Common myeloid progenitor, CD34-positive (primary cell): ENCODE results near the gene EHD1.

Experiments used
- CTCF ChIA-PET: fragments of 350-600 bp; sonication (Branson Sonifier 250); formaldehyde crosslinking; loops from one replicate; lab custom pipeline; 2021; ENCODE audit warnings: antibody characterized with exemption; lab: Charles Lee
- POLR2A ChIA-PET: fragments of 350-600 bp; sonication (Branson Sonifier 250); formaldehyde crosslinking; loops from one replicate; lab custom pipeline; 2021; ENCODE audit warnings: antibody characterized with exemption; lab: Charles Lee
- DNase-seq, 3 donors: peaks; one replicate each; pipeline versions ENCODE4 v3.0.0 to v3.0.0-alpha.2; 2013
- H3K27ac ChIP-seq, 2 experiments: 1 replicate in 1 of 2; 2 replicates in 1 of 2; pipeline ENCODE4 v1.7.0; 2013; ENCODE audit warnings: inconsistent platforms in 2 of 2, low read length in 2 of 2, mild to moderate bottlenecking in 2 of 2, low read depth in 1 of 2, moderate library complexity in 1 of 2; ENCODE audit not compliant: severe bottlenecking in 2 of 2, insufficient read depth in 1 of 2, poor library complexity in 1 of 2
- H3K27me3 ChIP-seq, 5 experiments: replicated peaks in 2 of 5; 1 replicate in 3 of 5; 2 replicates in 2 of 5; pipeline versions ENCODE4 v1.6.1 to v1.7.0; 2013; ENCODE audit warnings: low read length in 4 of 5, mild to moderate bottlenecking in 2 of 5, moderate library complexity in 2 of 5, inconsistent platforms in 1 of 5; ENCODE audit not compliant: insufficient read depth in 5 of 5, control insufficient read depth in 4 of 5
- H3K36me3 ChIP-seq, 4 experiments: 1 replicate in 2 of 4; 2 replicates in 2 of 4; pipeline versions ENCODE4 v1.6.1 to v1.7.0; 2013; ENCODE audit warnings: low read length in 3 of 4, control low read depth in 1 of 4, mild to moderate bottlenecking in 1 of 4; ENCODE audit not compliant: control insufficient read depth in 4 of 4, insufficient read depth in 4 of 4
- H3K4me1 ChIP-seq, 4 experiments: 1 replicate in 3 of 4; 2 replicates in 1 of 4; pipeline versions ENCODE4 v1.6.1 to v1.7.1; 2013; ENCODE audit warnings: low read length in 3 of 4, mild to moderate bottlenecking in 3 of 4, control low read depth in 1 of 4, inconsistent platforms in 1 of 4, moderate library complexity in 1 of 4; ENCODE audit not compliant: control insufficient read depth in 4 of 4, insufficient read depth in 4 of 4; ENCODE audit errors: control extremely low read depth in 1 of 4
- H3K4me3 ChIP-seq, 7 experiments: 1 replicate in 4 of 7; 2 replicates in 3 of 7; pipeline versions ENCODE4 v1.5.1 to v1.7.0; 2013; ENCODE audit warnings: mild to moderate bottlenecking in 7 of 7, low read length in 6 of 7, moderate library complexity in 6 of 7, inconsistent platforms in 2 of 7, low read depth in 2 of 7, control low read depth in 1 of 7; ENCODE audit not compliant: insufficient read depth in 4 of 7, control insufficient read depth in 1 of 7; ENCODE audit errors: extremely low read depth in 1 of 7
- H3K9me3 ChIP-seq, 5 experiments: 1 replicate in 4 of 5; 2 replicates in 1 of 5; pipeline versions ENCODE4 v1.6.1 to v1.7.1; 2013; ENCODE audit warnings: low read length in 4 of 5, mild to moderate bottlenecking in 2 of 5, inconsistent platforms in 1 of 5, low read depth in 1 of 5, moderate library complexity in 1 of 5; ENCODE audit not compliant: control insufficient read depth in 4 of 5, insufficient read depth in 2 of 5; ENCODE audit errors: control extremely low read depth in 1 of 5
- WGBS: methylation state at CpG from one replicate; pipeline ENCODE4 v1.1.5; 2013; ENCODE audit not compliant: insufficient coverage; 5-methylcytosine and 5-hydroxymethylcytosine counted together

The EHD1 gene

DNA sequence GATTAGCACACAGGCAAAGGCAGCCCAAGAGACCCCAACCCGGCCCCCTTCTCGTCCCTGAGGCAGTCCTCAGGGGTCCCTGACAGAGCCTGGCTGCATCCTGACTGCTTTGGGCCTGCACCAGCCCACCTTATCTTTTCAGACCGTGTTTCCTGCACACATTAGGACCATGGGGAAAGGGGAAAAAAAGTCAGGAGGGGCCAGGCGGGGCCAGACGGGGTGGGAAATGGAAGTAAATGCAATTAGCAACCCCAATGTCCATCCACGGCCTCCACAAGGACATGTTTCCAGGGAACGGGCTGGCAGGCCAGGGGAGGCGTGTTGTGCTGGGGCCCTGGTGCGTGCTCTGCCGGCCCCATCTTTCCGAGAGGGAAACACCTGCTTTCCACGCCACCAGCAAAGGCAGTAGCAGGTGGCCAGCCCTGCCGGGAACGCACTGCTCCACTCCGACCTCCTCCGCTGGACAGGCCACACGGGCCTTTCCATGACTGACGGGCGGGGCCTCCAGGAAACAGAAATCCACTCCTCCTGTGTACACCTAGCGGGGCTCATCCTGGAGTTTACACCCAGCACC, 7.4 kb downstream of the EHD1 start:
- ChIA-PET POLR2A (interaction anchor here (1.4 kb wide), 1 partner anchor 8 kb away, joined by 5 read pairs; the partner anchor contains the start of gene EHD1), CTCF (interaction anchor here (1.1 to 33.3 kb wide), 5 partner anchors 9 to 42 kb away, joined by 3 to 1071 read pairs (median 7); partner anchors contain the start of genes CDC42BPG and EHD1)
- Histone ChIP-seq H3K36me3 (peaks cover 0 to 63% (median 22%) of the 10 kb centered on the region in 4 experiments), H3K27me3 (no peaks in the 10 kb centered on the region), H3K4me1 (peaks cover under 1 to 38% (median 34%) of the 10 kb centered on the region in 4 experiments), H3K27ac (peak overlapping the region in 1 of 2 experiments; percentile 71), H3K4me3 (peak overlapping the region in 3 of 7 experiments; percentile 10 to 58 (median 50)), H3K9me3 (no peaks in the 10 kb centered on the region)
- WGBS: 40% methylated on average over 14 of the region's 20 CpGs
- no peak for DNase-seq

DNA sequence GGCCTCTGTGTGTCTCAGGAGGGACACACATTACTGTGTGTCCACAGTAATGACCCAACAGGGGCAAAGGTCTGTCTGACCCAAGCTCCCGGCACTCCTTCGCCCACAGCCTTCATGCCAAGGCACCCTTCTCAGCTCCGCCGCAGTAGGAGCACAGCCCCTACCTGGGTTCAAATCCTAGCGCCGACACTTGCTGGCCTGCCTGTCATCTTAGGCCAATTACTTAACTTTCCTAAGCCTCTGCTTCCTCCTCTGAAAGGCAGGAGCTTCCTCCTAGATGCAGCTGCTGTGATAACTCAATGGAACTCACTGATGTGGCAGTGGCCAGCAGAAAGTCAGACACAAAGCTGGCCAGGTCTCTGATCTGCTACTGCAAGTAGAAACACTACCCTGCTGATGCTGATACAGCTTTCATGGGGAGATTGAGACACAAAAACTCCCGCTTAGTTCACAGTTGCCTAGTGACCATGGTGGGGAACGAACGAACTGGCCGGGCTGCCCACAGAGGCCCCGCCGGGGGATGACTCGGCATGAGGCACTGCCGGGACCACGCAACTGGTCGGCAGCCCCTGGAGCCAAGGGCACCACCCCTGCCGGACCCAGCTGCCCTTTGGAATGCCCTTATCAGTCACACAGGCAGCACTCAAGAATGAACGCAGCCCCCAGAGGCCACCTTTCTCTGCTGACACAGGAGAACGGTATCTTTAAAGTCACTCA, 8.1 kb downstream of the EHD1 start:
- Histone ChIP-seq H3K27me3 (no peaks in the 10 kb centered on the region), H3K4me1 (peaks cover 2 to 35% (median 31%) of the 10 kb centered on the region in 4 experiments), H3K36me3 (peaks cover 0 to 62% (median 22%) of the 10 kb centered on the region in 4 experiments), H3K9me3 (no peaks in the 10 kb centered on the region), H3K27ac (peak overlapping the region in 1 of 2 experiments; percentile 71), H3K4me3 (peak overlapping the region in 3 of 7 experiments; percentile 10 to 58 (median 50))
- peak in 2 of 3 donors; percentile 57 to 64 for DNase-seq
- POLR2A ChIA-PET: interaction anchor here (0.7 to 1.4 kb wide), 2 partner anchors 8 to 13 kb away, joined by 3 to 5 read pairs; partner anchors contain the start of gene EHD1
- CTCF ChIA-PET: interaction anchor here (1.1 to 33.3 kb wide), 5 partner anchors 9 to 41 kb away, joined by 3 to 1071 read pairs (median 7); partner anchors contain the start of genes CDC42BPG and EHD1
- 22% methylated on average over 19 of the region's 19 CpGs for WGBS

DNA sequence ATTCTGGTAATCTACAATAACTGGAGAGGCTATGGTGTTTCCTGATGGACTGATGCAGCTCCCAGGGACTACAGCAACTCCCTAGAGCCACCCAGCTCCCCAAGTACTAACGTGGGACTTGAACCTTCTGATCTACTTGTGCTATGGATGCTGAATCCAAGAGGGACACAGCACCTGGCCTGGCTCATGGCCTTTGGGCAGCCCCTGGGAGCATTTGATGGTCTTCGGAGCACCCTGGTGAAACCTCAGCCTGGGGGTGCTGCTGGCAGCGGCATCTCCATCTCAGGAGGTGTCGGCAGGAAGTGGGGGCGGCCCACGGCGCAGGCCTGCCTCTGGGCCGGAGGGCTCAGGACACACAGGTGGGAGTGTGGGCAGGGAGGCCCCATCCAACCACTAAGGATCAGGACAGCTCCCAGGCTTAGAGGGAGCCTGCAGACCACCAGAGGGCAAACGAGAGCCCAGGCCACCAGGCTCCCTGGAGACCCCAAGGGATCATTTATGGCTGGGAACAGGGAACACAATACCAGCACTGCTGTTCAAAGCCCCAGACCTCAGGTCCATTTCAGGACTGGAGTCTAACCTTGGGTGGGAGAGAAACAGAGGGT, 8.7 kb downstream of the EHD1 start:
- WGBS: 63% methylated on average over 8 of the region's 9 CpGs
- Histone ChIP-seq H3K9me3 (no peaks in the 10 kb centered on the region), H3K36me3 (peaks cover 0 to 58% (median 21%) of the 10 kb centered on the region in 4 experiments), H3K4me1 (peaks cover 2 to 39% (median 36%) of the 10 kb centered on the region in 4 experiments), H3K4me3 (peak overlapping the region in 1 of 7 experiments; percentile 58), H3K27ac (peak overlapping the region in 1 of 2 experiments; percentile 71), H3K27me3 (no peaks in the 10 kb centered on the region)
- ChIA-PET CTCF (interaction anchor here (1.0 to 33.3 kb wide), 8 partner anchors 8 to 46 kb away, joined by 3 to 1071 read pairs (median 6); partner anchors contain the start of genes CDC42BPG and EHD1), POLR2A (interaction anchor here (0.7 to 1.4 kb wide), 3 partner anchors 9 to 16 kb away, joined by 3 to 5 read pairs (median 4); partner anchors contain the start of gene EHD1)
- DNase-seq: no peak

DNA sequence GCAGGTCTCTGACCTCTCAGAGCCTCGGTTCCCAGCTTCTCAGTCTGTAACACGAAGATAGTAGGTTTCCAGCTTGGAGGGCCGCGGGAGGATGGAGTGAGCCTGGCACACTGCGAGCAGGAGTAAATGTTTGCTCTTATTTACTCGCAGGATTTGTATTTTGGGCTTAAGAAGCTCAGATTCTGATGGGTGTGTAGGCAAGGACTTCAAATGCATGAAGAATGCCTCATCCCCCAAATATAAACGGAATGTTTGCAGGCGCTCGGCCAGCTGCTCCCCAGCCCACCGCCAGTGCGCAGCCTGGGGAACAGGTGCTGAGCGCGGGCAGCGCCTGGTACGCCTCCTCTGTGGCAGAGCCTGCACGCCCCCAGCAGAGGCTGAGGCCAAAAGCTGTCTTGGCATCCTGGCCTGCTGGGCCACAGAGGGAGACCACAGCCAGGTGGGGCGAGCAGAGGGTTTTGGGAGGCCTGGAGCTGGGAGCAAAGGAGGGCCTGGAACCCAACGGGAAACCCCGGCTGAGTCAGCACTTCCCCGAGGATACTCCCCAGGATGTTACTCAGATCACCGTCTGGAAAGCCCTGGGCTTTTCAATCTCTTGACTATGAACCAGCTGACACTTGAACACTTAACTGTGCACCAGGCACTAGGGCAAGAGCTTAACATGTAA, 9.4 kb downstream of the EHD1 start:
- H3K4me1 ChIP-seq: peaks cover 2 to 45% (median 42%) of the 10 kb centered on the region in 4 experiments
- ChIA-PET POLR2A (interaction anchor here (1.4 kb wide), 2 partner anchors 10 to 15 kb away, joined by 4 to 5 read pairs; partner anchors contain the start of gene EHD1), CTCF (interaction anchor here (1.0 to 33.3 kb wide), 7 partner anchors 10 to 70 kb away, joined by 3 to 1071 read pairs (median 5); partner anchors contain the start of genes CDC42BPG and EHD1)
- no peaks in the 10 kb centered on the region for H3K27me3 ChIP-seq
- 91% methylated on average over 17 of the region's 21 CpGs for WGBS
- no peaks in the 10 kb centered on the region for H3K9me3 ChIP-seq
- H3K4me3 ChIP-seq: no peak overlapping the region
- DNase-seq: no peak
- H3K36me3 ChIP-seq: peaks cover 0 to 52% (median 16%) of the 10 kb centered on the region in 4 experiments
- H3K27ac ChIP-seq: peak overlapping the region in 1 of 2 experiments; percentile 71

DNA sequence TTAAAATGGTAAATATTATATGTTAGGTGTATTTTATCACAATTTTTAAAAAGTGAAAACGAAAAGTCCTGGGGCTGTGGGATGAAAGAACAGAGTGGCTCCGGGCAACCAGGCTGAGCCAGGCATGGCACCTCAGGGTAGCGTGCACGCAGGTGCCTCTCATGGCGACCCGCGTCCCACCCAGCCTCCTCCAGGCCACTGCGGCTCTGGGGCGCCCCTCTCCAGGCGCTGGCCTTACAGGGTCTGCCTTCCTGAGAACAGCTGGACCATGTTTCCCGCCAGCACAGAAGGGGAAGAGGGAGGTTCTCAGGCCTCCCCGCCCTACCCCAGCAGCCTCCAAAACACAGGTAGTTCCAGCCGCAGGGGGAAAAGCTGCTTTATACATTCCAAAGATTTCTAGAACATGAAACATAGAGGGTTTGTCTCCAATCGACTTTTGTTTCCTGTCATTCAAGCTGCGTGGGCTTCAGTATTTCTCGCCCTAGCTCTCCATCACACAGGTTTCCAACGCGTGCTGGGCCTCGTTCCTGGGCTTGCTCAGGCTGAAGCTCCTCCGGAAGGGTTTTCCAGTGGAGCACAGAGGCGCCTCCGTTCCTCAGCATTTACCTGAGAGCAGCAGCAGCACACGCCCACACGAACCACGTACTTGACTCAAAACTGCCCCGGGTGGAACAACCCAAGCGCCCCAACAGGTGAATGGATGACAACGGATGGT, 10.5 kb downstream of the EHD1 start:
- Histone ChIP-seq H3K4me1 (peaks cover 2 to 56% (median 51%) of the 10 kb centered on the region in 4 experiments), H3K9me3 (no peaks in the 10 kb centered on the region), H3K36me3 (peaks cover 0 to 46% (median 10%) of the 10 kb centered on the region in 4 experiments), H3K27me3 (no peaks in the 10 kb centered on the region), H3K27ac (no peak overlapping the region), H3K4me3 (no peak overlapping the region)
- 93% methylated on average over 21 of the region's 28 CpGs for WGBS
- CTCF ChIA-PET: interaction anchor here (1.0 to 33.3 kb wide), 4 partner anchors 8 to 69 kb away, joined by 3 to 1071 read pairs (median 140); partner anchors contain the start of genes CDC42BPG and EHD1
- POLR2A ChIA-PET: interaction anchor here (0.7 to 0.8 kb wide), 2 partner anchors 9 to 10 kb away, joined by 3 to 4 read pairs; partner anchors contain the start of gene EHD1
- no peak for DNase-seq

DNA sequence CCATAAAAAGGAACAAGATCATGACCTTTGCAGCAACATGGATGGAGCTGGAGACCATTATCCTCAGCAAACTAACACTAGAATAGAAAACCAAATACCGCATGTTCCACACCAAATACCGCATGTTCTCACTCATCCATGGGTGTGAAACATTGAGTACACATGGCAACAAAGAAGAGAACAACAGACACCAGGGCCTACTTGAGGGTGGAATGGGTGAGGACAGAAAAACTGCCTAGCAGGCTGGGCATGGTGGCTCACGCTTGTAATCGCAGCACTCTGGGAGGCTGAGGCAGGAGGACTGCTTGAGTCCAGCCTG, 12.3 kb downstream of the EHD1 start:
- no peaks in the 10 kb centered on the region for H3K9me3 ChIP-seq
- H3K27me3 ChIP-seq: no peaks in the 10 kb centered on the region
- ChIA-PET POLR2A (no interaction called here), CTCF (interaction anchor here (13.4 to 33.3 kb wide), 2 partner anchors 16 to 23 kb away, joined by 268 to 1071 read pairs; partner anchors contain the start of genes CDC42BPG and EHD1)
- H3K4me3 ChIP-seq: no peak overlapping the region
- DNase-seq: no peak
- H3K27ac ChIP-seq: no peak overlapping the region
- peaks cover 7 to 65% (median 55%) of the 10 kb centered on the region in 4 experiments for H3K4me1 ChIP-seq
- peaks cover 0 to 35% (median 6%) of the 10 kb centered on the region in 4 experiments for H3K36me3 ChIP-seq
- 100% methylated on average over 2 of the region's 4 CpGs for WGBS
